Measurements from ENCODE around the gene MYH1.

GRCh38 chr17:10532026-10532425, 13.7 kb upstream of the MYH1 start:
- TF ChIP-seq CTCF (IDR thresholded peaks at IDR 0.05) (no peak), POLR2AphosphoS5 (IDR thresholded peaks at IDR 0.05; ENCODE audit: insufficient read depth in 1 of 2, low read depth in 1 of 2) (no peak)

Data from vagina (tissue), 2 donors.